ENCODE results near the gene MXD4. TPM values are rescaled to one million over a fixed set of nuclear protein-coding genes. Genes with fewer than 3 reads are reported as not detected.

MXD4 gene
- total and polyA plus RNA-seq, 9 of the 15 experiments (the other 6 are each of a cell fraction or from before 2014, with no cell fraction given) = 0.06 to 13.5 (median 5.9) TPM

DNA sequence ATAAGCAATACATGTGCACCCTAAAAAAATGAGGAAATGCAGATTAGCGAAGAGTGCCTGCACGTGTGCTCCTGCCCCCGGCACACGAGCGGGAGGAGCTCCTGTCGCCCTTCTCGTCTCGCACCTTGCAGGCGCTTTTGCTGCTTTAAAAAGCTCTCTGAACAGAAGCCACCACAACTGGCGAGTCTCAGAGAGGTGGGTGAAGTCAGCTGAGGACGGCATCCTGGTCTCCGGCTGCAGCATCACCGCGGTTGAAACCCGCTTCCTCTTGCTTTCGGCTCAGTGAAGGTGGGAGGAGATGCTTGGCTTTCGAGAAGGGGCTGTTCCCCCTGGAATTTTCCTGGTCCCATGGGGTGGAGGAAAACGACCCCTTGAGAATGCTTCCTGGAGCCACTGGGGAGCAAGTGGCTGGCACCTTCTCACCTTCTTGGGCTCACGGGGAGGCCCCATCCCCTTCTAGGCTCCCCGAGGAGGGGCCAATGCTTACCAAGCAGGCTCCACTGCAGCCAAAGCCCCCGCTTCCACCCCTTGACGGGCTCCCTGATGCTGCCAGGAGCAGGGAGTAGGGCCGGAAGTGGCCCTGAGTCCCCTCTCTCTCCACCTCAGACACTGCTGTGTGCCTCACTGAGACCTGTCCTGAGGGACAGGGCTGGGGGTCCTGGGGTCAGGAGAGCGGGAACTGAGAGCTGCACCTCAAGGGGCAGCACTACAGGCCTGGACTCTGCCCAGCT lies 29.2 kb upstream of the MXD4 start:
- 67% methylated on average over 19 of the region's 24 CpGs for WGBS (ENCODE audit: insufficient coverage, low coverage, missing lambda C conversion rate)
- Histone ChIP-seq H4K20me1 (replicated peaks; ENCODE audit: control insufficient read depth, insufficient read depth, low read length) (no peaks in the 10 kb centered on the region), H3K36me3 (ENCODE audit: control insufficient read depth, insufficient read depth, low read length) (no peaks in the 10 kb centered on the region; the same call in 2 of the 3 replicates), H3K4me2 (ENCODE audit: insufficient read depth, low read length) (no peak overlapping the region), H3K4me1 (replicated peaks in 1 of 2; ENCODE audit: control insufficient read depth in 2 of 2, insufficient read depth in 2 of 2, low read length in 2 of 2) (peaks cover 0 to 41% of the 10 kb centered on the region in 2 experiments; a peak in 2 of 5 replicates), H3K79me2 (ENCODE audit: control insufficient read depth, insufficient read depth, low read length) (no peaks in the 10 kb centered on the region), H3K9me1 (ENCODE audit: control insufficient read depth, insufficient read depth, low read length) (peaks cover 2% of the 10 kb centered on the region), H3K9ac (ENCODE audit: insufficient read depth in 1 of 2, low read depth in 2 of 2, low read length in 2 of 2) (peak overlapping the region in 1 of 2 experiments; percentile 54; a peak in 2 of 4 replicates), H3K4me3 (no peak overlapping the region), H2AFZ (ENCODE audit: low read depth, low read length) (no peak overlapping the region), H3K9me3 (replicated peaks; ENCODE audit: control insufficient read depth, insufficient read depth, low read depth, low read length) (no peaks in the 10 kb centered on the region), H3K27ac (ENCODE audit: extremely low read depth, low read depth, low read length) (no peak overlapping the region), H3K27me3 (ENCODE audit: control insufficient read depth in 2 of 2, insufficient read depth in 2 of 2, low read length in 2 of 2) (no peaks in the 10 kb centered on the region)
- TF ChIP-seq, protein P1, sequence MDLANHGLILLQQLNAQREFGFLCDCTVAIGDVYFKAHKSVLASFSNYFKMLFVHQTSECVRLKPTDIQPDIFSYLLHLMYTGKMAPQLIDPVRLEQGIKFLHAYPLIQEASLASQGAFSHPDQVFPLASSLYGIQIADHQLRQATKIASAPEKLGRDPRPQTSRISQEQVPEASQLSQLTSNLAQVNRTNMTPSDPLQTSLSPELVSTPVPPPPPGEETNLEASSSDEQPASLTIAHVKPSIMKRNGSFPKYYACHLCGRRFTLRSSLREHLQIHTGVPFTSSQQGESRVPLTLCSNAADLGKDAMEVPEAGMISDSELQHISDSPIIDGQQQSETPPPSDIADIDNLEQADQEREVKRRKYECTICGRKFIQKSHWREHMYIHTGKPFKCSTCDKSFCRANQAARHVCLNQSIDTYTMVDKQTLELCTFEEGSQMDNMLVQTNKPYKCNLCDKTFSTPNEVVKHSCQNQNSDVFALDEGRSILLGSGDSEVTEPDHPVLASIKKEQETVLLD (IDR thresholded peaks at IDR 0.05) = no peak
- TF ChIP-seq ZNF717 (CRISPR knock-in tag; IDR thresholded peaks at IDR 0.05) (no peak), TRIM24 (IDR thresholded peaks at IDR 0.05) (no peak), BHLHE40 (IDR thresholded peaks at IDR 0.05; ENCODE audit: low read length) (peak; percentile 53; the same call in 1 of the 2 replicates), SPI1 (IDR thresholded peaks at IDR 0.05; ENCODE audit: borderline replicate concordance, low read depth, low read length) (peak; percentile 13; the same call in 1 of the 2 replicates)
- TF ChIP-seq, protein P2, sequence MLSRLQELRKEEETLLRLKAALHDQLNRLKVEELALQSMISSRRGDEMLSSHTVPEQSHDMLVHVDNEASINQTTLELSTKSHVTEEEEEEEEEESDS (CRISPR knock-in tag; IDR thresholded peaks at IDR 0.05) = no peak
- TF ChIP-seq, protein P3, sequence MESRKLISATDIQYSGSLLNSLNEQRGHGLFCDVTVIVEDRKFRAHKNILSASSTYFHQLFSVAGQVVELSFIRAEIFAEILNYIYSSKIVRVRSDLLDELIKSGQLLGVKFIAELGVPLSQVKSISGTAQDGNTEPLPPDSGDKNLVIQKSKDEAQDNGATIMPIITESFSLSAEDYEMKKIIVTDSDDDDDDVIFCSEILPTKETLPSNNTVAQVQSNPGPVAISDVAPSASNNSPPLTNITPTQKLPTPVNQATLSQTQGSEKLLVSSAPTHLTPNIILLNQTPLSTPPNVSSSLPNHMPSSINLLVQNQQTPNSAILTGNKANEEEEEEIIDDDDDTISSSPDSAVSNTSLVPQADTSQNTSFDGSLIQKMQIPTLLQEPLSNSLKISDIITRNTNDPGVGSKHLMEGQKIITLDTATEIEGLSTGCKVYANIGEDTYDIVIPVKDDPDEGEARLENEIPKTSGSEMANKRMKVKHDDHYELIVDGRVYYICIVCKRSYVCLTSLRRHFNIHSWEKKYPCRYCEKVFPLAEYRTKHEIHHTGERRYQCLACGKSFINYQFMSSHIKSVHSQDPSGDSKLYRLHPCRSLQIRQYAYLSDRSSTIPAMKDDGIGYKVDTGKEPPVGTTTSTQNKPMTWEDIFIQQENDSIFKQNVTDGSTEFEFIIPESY (CRISPR knock-in tag; IDR thresholded peaks at IDR 0.05) = peak; percentile 31; the same call in 1 of the 2 replicates
- ChIA-PET CTCF (ENCODE audit: low intra/inter-chr PET ratio) (no interaction called here), POLR2A (interaction anchor here (1.1 to 1.5 kb wide), 4 partner anchors 9 to 15 kb away, joined by 3 to 5 read pairs (median 3); no protein-coding TSS in a partner anchor)
- intact Hi-C loops (cut with micrococcal nuclease) = no loop called here
- no peak for FAIRE-seq
- no TSS peak for BruUV-seq (replicated peaks)
- DNase-seq (ENCODE audit: extremely low read depth in 1 of 4, low spot score in 3 of 4) = no peak
- no peak for ATAC-seq
- in situ Hi-C loops (cut with MboI) = no loop called here

Data from K562 (cell line).